ENCODE data around the gene ZNF683.
"Not testable (repeated sequence)": the region's sequence is repeated elsewhere in the genome, so short reads cannot be mapped to it uniquely, and the experiment has no call there.

The ZNF683 gene

GRCh38 chr1:26372611-26373010, at the start of gene ZNF683:
ZNF683 (minus strand) TSS chr1:26372750; CDS start chr1:26368571, 4,179 bp downstream.
- DNase-seq: not testable (repeated sequence)

GRCh38 chr1:26419494-26419893, 46.9 kb upstream of the ZNF683 start:
- no peak for DNase-seq

DNA sequence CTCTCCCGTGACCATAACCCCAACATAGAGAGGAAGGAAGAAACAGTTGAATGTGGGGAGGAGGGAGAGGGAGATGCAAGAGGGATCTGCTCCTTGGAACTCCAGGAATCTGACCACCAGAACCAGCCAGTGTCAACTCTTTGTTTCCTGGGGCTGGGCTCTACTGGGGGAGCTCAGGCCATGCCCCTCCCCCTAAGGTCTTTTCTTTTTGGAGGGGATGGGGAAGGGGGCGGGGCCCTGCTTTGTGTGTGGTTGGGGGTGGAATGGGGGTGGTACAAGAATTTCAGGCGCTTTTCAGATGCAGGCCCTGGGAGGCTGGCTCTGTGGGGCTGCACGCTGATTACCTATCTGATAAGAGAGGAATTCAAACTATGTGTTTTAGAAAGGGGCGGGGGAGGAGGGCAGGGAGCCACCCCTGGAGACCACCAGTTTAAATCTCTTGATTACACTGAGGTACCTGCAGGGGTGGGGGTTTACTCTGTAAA, 46.4 kb upstream of the ZNF683 start:
- no peak for DNase-seq

- peak; percentile 62 to 67 for DNase-seq
Observed at GRCh38 chr1:26417111-26417759, 44.7 kb upstream of the ZNF683 start.

GRCh38 chr1:26413031-26413430, 40.5 kb upstream of the ZNF683 start:
- DNase-seq: no peak

GRCh38 chr1:26412180-26412840, 39.8 kb upstream of the ZNF683 start:
- no peak for DNase-seq

- DNase-seq: no peak
Observed at GRCh38 chr1:26411624-26412074, 39.1 kb upstream of the ZNF683 start.

- no peak for DNase-seq
Observed at GRCh38 chr1:26410706-26411623, 38.4 kb upstream of the ZNF683 start, which contains the start of gene LIN28A. LIN28A (plus strand) TSS chr1:26410817; CDS start chr1:26410892, 75 bp downstream.

DNA sequence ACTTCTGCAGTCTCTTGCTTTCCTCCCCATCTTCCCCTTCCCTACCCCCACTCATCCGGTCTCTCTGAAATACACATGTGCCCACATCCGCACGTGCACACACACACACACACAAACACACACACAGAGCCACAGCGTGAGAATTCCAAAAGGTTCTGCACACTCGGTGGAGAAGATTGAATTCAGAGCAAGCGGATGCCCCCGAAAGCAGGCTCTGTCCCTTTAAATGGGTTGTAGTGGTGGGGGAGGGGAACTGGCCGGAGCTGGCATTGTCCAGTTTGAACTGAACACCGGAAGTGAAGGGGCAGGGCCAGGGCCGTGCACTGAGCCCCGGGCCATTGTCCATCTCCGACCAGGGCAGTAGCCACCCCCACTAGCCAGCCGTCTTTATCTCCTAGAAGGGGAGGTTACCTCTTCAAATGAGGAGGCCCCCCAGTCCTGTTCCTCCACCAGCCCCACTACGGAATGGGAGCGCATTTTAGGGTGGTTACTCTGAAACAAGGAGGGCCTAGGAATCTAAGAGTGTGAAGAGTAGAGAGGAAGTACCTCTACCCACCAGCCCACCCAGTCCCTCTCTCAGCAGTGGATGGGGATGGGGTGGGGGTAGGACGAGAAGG, 36.7 kb upstream of the ZNF683 start:
- DNase-seq: no peak

DNA sequence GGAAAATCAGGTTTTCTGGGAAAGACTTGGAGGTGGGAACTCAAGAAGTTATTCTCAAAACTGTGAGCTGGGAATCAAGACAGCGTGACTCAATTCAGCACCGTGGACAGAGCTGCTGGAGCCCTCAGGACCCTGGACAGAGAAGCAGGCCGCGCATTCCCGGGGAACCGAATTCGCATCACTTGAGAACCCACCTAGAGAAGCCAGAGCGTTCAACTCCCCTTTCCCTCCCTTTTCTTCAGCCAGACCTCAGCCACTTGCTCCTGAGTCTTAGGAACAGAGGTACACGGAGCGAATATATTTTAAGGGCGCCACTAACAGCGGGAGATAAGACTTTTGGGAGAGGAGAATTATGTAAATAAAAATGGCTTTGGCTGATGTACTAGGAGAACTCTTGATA, 36.1 kb upstream of the ZNF683 start:
- no peak for DNase-seq

- DNase-seq: no peak
Observed at GRCh38 chr1:26405281-26405915, 32.8 kb upstream of the ZNF683 start.

- no peak for DNase-seq
Observed at GRCh38 chr1:26404641-26405040, 32.1 kb upstream of the ZNF683 start.

DNA sequence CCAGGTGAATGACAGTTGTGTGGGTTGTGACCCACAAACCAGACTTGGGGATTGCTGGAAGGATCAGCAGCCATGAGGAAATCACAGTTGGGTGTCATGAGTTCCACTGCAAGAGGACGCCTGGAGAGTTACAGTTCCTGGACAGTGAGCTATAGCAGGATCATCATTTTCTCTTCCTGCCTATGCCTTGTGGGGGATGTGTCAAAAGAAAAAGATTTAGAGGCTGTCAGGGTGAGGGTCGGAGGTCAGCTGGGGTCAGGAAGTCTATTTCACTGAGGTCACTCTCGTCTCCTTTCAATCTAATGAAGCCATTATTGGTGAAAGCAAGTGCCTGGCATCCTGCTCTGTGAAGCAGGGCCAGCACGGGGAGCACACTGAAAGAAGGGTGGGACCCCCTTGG, 31.1 kb upstream of the ZNF683 start:
- DNase-seq: no peak

GRCh38 chr1:26401891-26402290, 29.3 kb upstream of the ZNF683 start:
- no peak for DNase-seq

- no peak for DNase-seq
Observed at GRCh38 chr1:26399034-26399433, 26.5 kb upstream of the ZNF683 start.

- DNase-seq: no peak
Observed at GRCh38 chr1:26395754-26396153, 23.2 kb upstream of the ZNF683 start.

DNA sequence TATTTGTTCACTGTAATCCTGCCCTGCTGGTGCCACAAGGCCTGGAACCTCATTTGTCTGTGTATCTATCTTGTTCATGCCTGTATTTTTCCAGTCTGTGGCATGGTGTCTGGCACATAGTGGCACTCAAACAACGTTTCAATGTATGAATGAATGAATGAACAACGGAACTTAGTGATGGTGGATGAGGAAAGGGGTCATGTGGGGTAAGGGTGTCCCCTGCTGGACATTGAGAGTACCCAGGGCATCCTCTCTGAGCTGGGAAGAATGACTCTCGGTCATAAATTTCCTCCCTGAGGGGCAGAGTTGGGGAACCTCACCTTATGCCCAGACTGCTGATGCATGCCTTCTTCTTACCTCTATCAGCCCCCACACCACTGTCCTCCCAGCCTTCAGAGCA, 18.9 kb upstream of the ZNF683 start:
- no peak for DNase-seq

- no peak for DNase-seq
Observed at GRCh38 chr1:26389604-26390247, 17.2 kb upstream of the ZNF683 start.

DNA sequence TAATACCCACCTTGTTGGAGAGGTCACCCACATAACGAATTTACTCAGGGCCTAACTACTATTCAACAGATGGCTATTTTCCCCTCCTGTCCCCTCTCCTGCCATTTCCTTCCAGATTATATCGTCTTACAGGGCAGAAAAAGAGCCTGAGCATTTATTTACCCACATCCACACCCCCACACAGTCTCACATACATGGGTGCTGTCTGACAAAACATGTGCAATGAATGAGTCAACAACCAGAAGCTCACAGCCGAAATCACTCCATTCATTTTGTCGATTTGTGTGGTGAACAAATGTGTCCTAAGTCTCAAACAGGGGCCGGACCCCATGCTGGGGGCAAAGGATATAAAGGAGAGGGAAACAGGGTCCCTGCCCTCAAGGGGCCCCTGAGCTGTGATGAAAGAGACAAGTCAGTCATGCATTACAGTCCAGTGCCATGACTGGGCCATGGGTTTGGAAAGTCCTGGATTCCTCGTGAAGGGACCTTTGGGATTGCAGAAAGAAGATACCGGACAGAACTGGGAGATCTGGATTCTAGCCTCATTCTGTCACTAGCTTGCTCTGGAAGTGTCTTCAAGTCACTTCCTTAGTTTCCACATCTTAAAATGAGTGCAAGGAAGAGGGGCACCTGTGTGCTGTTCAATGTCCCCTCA, 16.4 kb upstream of the ZNF683 start:
- no peak for DNase-seq

- DNase-seq: no peak
Observed at GRCh38 chr1:26387447-26387846, 14.9 kb upstream of the ZNF683 start.

DNA sequence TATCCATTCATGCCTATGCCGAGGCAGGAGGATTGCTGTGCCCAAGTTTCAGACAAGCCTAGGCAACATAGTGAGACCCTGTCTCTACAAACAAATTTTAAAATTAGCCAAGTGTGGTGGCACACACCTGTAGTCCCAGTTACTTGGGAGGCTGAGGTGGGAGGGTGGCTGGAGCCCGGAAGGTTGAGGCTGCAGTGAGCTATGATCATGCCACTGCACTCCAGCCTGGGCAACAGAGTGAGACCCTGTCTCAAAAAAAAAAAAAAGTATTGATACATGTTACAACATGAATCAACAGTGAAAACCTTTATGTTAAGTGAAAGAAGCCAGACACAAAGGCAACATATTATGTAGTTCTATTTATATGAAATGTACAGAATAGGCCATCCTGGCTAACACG, 12.5 kb upstream of the ZNF683 start:
- DNase-seq: not testable (repeated sequence)

Measured in NCI-H1930 (cell line).